NB4 (cell line): ENCODE data around the gene CBFA2T2.
"Not testable (repeated sequence)": the region's sequence is repeated elsewhere in the genome, so short reads cannot be mapped to it uniquely, and the experiment has no call there.

Experiments
- MYC ChIP-seq: IDR thresholded peaks from 2 replicates; pipeline ENCODE4 v1.6.1; 2011; ENCODE audit warnings: low read depth, low read length
- POLR2A ChIP-seq: IDR thresholded peaks from 2 replicates; pipeline ENCODE4 v1.6.1; 2011; ENCODE audit warnings: mild to moderate bottlenecking; ENCODE audit not compliant: insufficient read length; ENCODE audit errors: extremely low read depth
- TF ChIP-seq, protein P1 (sequence below): IDR thresholded peaks from one replicate; pipeline ENCODE4 v1.5.1; 2012; ENCODE audit warnings: low read depth, low read length
- TF ChIP-seq, protein P2 (sequence below): IDR thresholded peaks from 2 replicates; pipeline ENCODE4 v1.6.1; 2011; ENCODE audit warnings: low read depth, low read length

DNA sequence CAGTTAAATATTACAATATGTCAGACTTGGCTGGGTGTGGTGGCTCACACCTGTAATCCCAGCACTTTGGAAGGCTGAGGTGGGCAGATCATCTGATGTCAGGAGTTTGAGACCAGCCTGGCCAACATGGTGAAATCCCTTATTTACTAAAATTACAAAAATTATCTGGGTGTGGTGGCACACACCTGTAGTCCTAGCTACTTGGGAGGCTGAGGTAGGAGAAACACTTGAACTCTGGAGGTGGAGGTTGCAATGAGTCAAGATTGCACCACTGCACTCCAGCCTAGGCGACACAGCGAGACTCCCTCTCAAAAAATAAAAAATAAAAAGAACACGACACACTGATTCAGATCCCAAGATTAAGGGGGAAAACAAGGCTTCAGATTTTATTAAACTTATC is 19.2 kb downstream of the CBFA2T2 start:
- TF ChIP-seq, protein P1, sequence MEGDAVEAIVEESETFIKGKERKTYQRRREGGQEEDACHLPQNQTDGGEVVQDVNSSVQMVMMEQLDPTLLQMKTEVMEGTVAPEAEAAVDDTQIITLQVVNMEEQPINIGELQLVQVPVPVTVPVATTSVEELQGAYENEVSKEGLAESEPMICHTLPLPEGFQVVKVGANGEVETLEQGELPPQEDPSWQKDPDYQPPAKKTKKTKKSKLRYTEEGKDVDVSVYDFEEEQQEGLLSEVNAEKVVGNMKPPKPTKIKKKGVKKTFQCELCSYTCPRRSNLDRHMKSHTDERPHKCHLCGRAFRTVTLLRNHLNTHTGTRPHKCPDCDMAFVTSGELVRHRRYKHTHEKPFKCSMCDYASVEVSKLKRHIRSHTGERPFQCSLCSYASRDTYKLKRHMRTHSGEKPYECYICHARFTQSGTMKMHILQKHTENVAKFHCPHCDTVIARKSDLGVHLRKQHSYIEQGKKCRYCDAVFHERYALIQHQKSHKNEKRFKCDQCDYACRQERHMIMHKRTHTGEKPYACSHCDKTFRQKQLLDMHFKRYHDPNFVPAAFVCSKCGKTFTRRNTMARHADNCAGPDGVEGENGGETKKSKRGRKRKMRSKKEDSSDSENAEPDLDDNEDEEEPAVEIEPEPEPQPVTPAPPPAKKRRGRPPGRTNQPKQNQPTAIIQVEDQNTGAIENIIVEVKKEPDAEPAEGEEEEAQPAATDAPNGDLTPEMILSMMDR: not testable (repeated sequence)
- TF ChIP-seq, protein P2, sequence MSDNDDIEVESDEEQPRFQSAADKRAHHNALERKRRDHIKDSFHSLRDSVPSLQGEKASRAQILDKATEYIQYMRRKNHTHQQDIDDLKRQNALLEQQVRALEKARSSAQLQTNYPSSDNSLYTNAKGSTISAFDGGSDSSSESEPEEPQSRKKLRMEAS: not testable (repeated sequence)
- not testable (repeated sequence) for TF ChIP-seq POLR2A, MYC
